GM10266 (cell line): Measurements from ENCODE around the gene LPO.

Source experiments
- DNase-seq: peaks from one replicate; pipeline ENCODE4 v3.0.0; 2012; ENCODE audit errors: extremely low spot score
- CTCF ChIP-seq: IDR thresholded peaks from 2 replicates; pipeline ENCODE4 v1.5.1; 2012; ENCODE audit warnings: mild to moderate bottlenecking, low read depth; ENCODE audit not compliant: control insufficient read depth, insufficient read depth; ENCODE audit errors: missing control alignments

The LPO gene

GRCh38 chr17:58310511-58311428 is 72.4 kb downstream of the LPO start:
- DNase-seq: no peak
- TF ChIP-seq CTCF: no peak

- no peak for DNase-seq
- TF ChIP-seq CTCF: no peak
These were observed 73.1 kb downstream of the LPO start for GRCh38 chr17:58311429-58311894.

- no peak for TF ChIP-seq CTCF
- no peak for DNase-seq
These were observed 73.7 kb downstream of the LPO start for GRCh38 chr17:58312021-58312630.

- DNase-seq: no peak
- no peak for TF ChIP-seq CTCF
These were observed 74.4 kb downstream of the LPO start for GRCh38 chr17:58312829-58313228.

GRCh38 chr17:58313815-58314705 is 75.7 kb downstream of the LPO start:
- TF ChIP-seq CTCF: no peak
- no peak for DNase-seq

- no peak for TF ChIP-seq CTCF
- no peak for DNase-seq
These were observed 76.3 kb downstream of the LPO start for GRCh38 chr17:58314706-58315015.

- TF ChIP-seq CTCF: no peak
- no peak for DNase-seq
These were observed 76.9 kb downstream of the LPO start for GRCh38 chr17:58315281-58315711.
